Endothelial cell of umbilical vein (primary cell): Measurements from ENCODE around the gene STK24. TPM values are rescaled to one million over a fixed set of nuclear protein-coding genes. Genes with fewer than 3 reads are reported as not detected.

Source experiments
- BruUV-seq: library from RNA; stranded (reverse); fragments of 400-500 nt; replicated peaks from 2 replicates; lab custom pipeline; 2021; lab: Mats Ljungman, UMichigan
- CTCF ChIA-PET: fragments of 300-600, 350-600 bp; sonication (Branson Sonifier 250); formaldehyde crosslinking; loops from one replicate; lab custom pipeline; 2021; ENCODE audit warnings: antibody characterized with exemption, inconsistent platforms; lab: Charles Lee
- POLR2A ChIA-PET: fragments of 300-600, 350-600 bp; sonication (Branson Sonifier 250); formaldehyde crosslinking; loops from one replicate; lab custom pipeline; 2021; ENCODE audit warnings: antibody characterized with exemption, inconsistent platforms; lab: Charles Lee
- DNase-seq: peaks from one replicate; pipeline ENCODE4 v3.0.0-alpha.2; 2011; ENCODE audit warnings: low read depth, low spot score
- FAIRE-seq: peaks from 2 replicates; lab custom pipeline; 2011; peaks lifted over from hg19 to GRCh38; lab: Jason Lieb, UNC
- H2AFZ ChIP-seq: 2 replicates; pipeline ENCODE4 v1.6.0; 2012; ENCODE audit warnings: low read depth, low read length, control low read depth, inconsistent platforms
- H3K27ac ChIP-seq: 2 replicates; pipeline ENCODE4 v1.5.1; 2011; ENCODE audit warnings: low read depth, mild to moderate bottlenecking, control low read depth, low read length, moderate library complexity; ENCODE audit not compliant: insufficient read depth
- H3K27me3 ChIP-seq, 2 experiments: 2 replicates each; pipeline versions ENCODE4 v1.6.0 to v1.6.1; 2011; ENCODE audit warnings: low read length in 2 of 2, mixed read lengths in 1 of 2; ENCODE audit not compliant: control insufficient read depth in 2 of 2, insufficient read depth in 2 of 2
- H3K36me3 ChIP-seq, 2 experiments: 2 replicates in 1 of 2; 3 replicates in 1 of 2; pipeline ENCODE4 v1.5.1; 2011; ENCODE audit warnings: low read length in 2 of 2, mild to moderate bottlenecking in 1 of 2, moderate library complexity in 1 of 2; ENCODE audit not compliant: control insufficient read depth in 2 of 2, insufficient read depth in 2 of 2; ENCODE audit errors: extremely low read depth in 1 of 2
- H3K4me1 ChIP-seq: 3 replicates; pipeline ENCODE4 v1.5.1; 2011; ENCODE audit warnings: mild to moderate bottlenecking, low read length; ENCODE audit not compliant: control insufficient read depth, insufficient read depth; ENCODE audit errors: extremely low read depth
- H3K4me2 ChIP-seq: 2 replicates; pipeline ENCODE4 v1.6.1; 2011; ENCODE audit warnings: low read length, control low read depth, mixed read lengths; ENCODE audit not compliant: insufficient read depth
- H3K4me3 ChIP-seq, 3 experiments: fragments of 200-600 bp in 1 of 3; sonication (generic), shearing (Covaris generic) in 1 of 3; replicated peaks in 1 of 3; 2 replicates each; pipeline ENCODE4 v1.5.1; 2011 to 2016; ENCODE audit warnings: control low read depth in 3 of 3, low read length in 3 of 3, mild to moderate bottlenecking in 2 of 3, inconsistent platforms in 1 of 3, low read depth in 1 of 3, moderate library complexity in 1 of 3; ENCODE audit not compliant: insufficient read depth in 1 of 3
- H3K79me2 ChIP-seq: 2 replicates; pipeline ENCODE4 v1.6.0; 2012; ENCODE audit warnings: low read length, inconsistent platforms; ENCODE audit not compliant: control insufficient read depth, insufficient read depth
- H3K9ac ChIP-seq: replicated peaks from 2 replicates; pipeline ENCODE3; 2011; ENCODE audit warnings: low read length, control low read depth; ENCODE audit not compliant: insufficient read depth; ENCODE audit errors: extremely low read depth
- H3K9me1 ChIP-seq: replicated peaks from 3 replicates; pipeline ENCODE4 v1.6.0; 2011; ENCODE audit warnings: mild to moderate bottlenecking, low read length; ENCODE audit not compliant: control insufficient read depth, insufficient read depth; ENCODE audit errors: extremely low read depth
- H3K9me3 ChIP-seq: replicated peaks from 2 replicates; pipeline ENCODE4 v1.5.1; 2012; ENCODE audit warnings: low read length, inconsistent platforms; ENCODE audit not compliant: control insufficient read depth, insufficient read depth
- H4K20me1 ChIP-seq: replicated peaks from 2 replicates; pipeline ENCODE3; 2011; ENCODE audit warnings: mild to moderate bottlenecking, low read length; ENCODE audit not compliant: control insufficient read depth, insufficient read depth; ENCODE audit errors: extremely low read depth
- CTCF ChIP-seq, 2 donors: IDR thresholded peaks; 1 replicate in 1 of 2; 2 replicates in 1 of 2; pipeline ENCODE4 v1.5.1; 2011; ENCODE audit warnings: low read length in 2 of 2, mild to moderate bottlenecking in 2 of 2, moderate library complexity in 2 of 2, control low read depth in 1 of 2, inconsistent platforms in 1 of 2, low read depth in 1 of 2; ENCODE audit not compliant: insufficient read depth in 1 of 2; ENCODE audit errors: extremely low read depth in 1 of 2
- EZH2 ChIP-seq: IDR thresholded peaks from 2 replicates; pipeline ENCODE4 v1.6.1; 2012; ENCODE audit warnings: borderline replicate concordance, low read depth, mild to moderate bottlenecking, moderate library complexity, low read length, inconsistent platforms; ENCODE audit not compliant: severe bottlenecking
- FOS ChIP-seq: IDR thresholded peaks from 2 replicates; pipeline ENCODE4 v1.6.1; 2011; ENCODE audit warnings: mild to moderate bottlenecking, low read length, moderate library complexity, borderline replicate concordance; ENCODE audit not compliant: insufficient read depth
- GATA2 ChIP-seq: IDR thresholded peaks from 2 replicates; pipeline ENCODE4 v1.7.0; 2011; ENCODE audit warnings: low read depth, mild to moderate bottlenecking, moderate library complexity, mixed read lengths, low read length; ENCODE audit not compliant: insufficient read length, insufficient read depth
- JUN ChIP-seq: IDR thresholded peaks from 2 replicates; pipeline ENCODE4 v1.6.1; 2011; ENCODE audit warnings: borderline replicate concordance, low read depth; ENCODE audit not compliant: insufficient read length, insufficient read depth
- MAX ChIP-seq: IDR thresholded peaks from 2 replicates; pipeline ENCODE4 v1.6.1; 2011; ENCODE audit not compliant: insufficient read depth, insufficient read length
- MYC ChIP-seq: IDR thresholded peaks from one replicate; pipeline ENCODE4 v1.6.1; 2011; ENCODE audit warnings: mild to moderate bottlenecking, low read depth, low read length
- POLR2A ChIP-seq: IDR thresholded peaks from 2 replicates; pipeline ENCODE4 v1.6.1; 2012; ENCODE audit warnings: low read depth, mild to moderate bottlenecking, control low read depth, low read length
- POLR2AphosphoS5 ChIP-seq: IDR thresholded peaks from 2 replicates; pipeline ENCODE4 v1.6.1; 2012; ENCODE audit warnings: low read depth, mild to moderate bottlenecking, control low read depth, low read length, moderate library complexity; ENCODE audit not compliant: insufficient read depth
- dilution Hi-C: fragments of 300-500 bp; cut with MboI; formaldehyde crosslinking; loops from one replicate; pipeline ENCODE4 v1.15.0; 2019; ENCODE audit warnings: low sequenced_read_pairs; ENCODE audit not compliant: extremely low pct_ligation_motif_present
- intact Hi-C: fragments of 100-400 bp; cut with micrococcal nuclease; formaldehyde crosslinking; loops from one replicate; pipeline ENCODE4 v1.10.0; 2022
- polyA plus RNA-seq, 4 experiments: library from polyadenylated mRNA; depleted of rRNA in 3 of 4; stranded (reverse) in 3 of 4; unstranded in 1 of 4; fragments of >200 nt; gene quantifications; 2 replicates each; pipeline versions ENCODE4 v1.2.1 to v1.2.3, GENCODE V29; 2011 to 2012; ENCODE audit warnings: missing spikeins in 1 of 4
- total RNA-seq: library from RNA; stranded (reverse); gene quantifications from 2 replicates; pipeline ENCODE4 v1.2.3, GENCODE V29; 2021

The STK24 gene
- total and polyA plus RNA-seq, 2 donors (not counting 3 experiments of a cell fraction or from before 2014, with no cell fraction given) = 43.3 to 100 TPM

- Histone ChIP-seq H2AFZ (no peak overlapping the region), H3K4me2 (no peak overlapping the region), H3K9me3 (no peaks in the 10 kb centered on the region), H4K20me1 (no peaks in the 10 kb centered on the region), H3K9ac (no peak overlapping the region), H3K4me3 (no peak overlapping the region), H3K79me2 (no peaks in the 10 kb centered on the region), H3K27ac (no peak overlapping the region), H3K27me3 (peaks cover 8 to 14% of the 10 kb centered on the region in 2 experiments), H3K36me3 (no peaks in the 10 kb centered on the region), H3K9me1 (no peaks in the 10 kb centered on the region), H3K4me1 (no peaks in the 10 kb centered on the region)
- ChIA-PET CTCF (interaction anchor here (1.7 to 2.6 kb wide), 2 partner anchors 54 to 154 kb away, joined by 4 to 19 read pairs; no protein-coding TSS in a partner anchor), POLR2A (no interaction called here)
- FAIRE-seq (no peak), DNase-seq (no peak)
- TF ChIP-seq MAX (no peak), JUN (no peak), MYC (no peak), EZH2 (no peak), CTCF (IDR thresholded peaks at IDR 0.05; ENCODE audit: extremely low read depth in 1 of 2, insufficient read depth in 1 of 2, low read depth in 1 of 2, low read length in 2 of 2) (no peak), POLR2AphosphoS5 (no peak), POLR2A (no peak), GATA2 (no peak), FOS (no peak)
- intact Hi-C loops (loop anchor here (5.0 kb wide), 1 partner anchor 132 kb away; no protein-coding TSS in a partner anchor), dilution Hi-C loops (no loop called here)
- no TSS peak for BruUV-seq
Observed at GRCh38 chr13:98599502-98600328, 22.8 kb upstream of the STK24 start.
